ENCODE measurements around the gene LZTR1. TPM values are rescaled to one million over a fixed set of nuclear protein-coding genes. Genes with fewer than 3 reads are reported as not detected.

The LZTR1 gene
- total and polyA plus RNA-seq, 10 of the 15 experiments (the other 5 are each of a cell fraction or from before 2014, with no cell fraction given), result 0.82 to 50.3 (median 19.3) TPM

- POLR2A ChIA-PET, result no interaction called here
- Histone ChIP-seq H3K4me2 (ENCODE audit: control insufficient read depth, insufficient read depth) (no peak overlapping the region), H3K27me3 (replicated peaks in 1 of 2; ENCODE audit: control insufficient read depth in 2 of 2, insufficient read depth in 2 of 2, low read length in 1 of 2) (no peaks in the 10 kb centered on the region; a peak in 1 of 4 replicates), H3K79me2 (ENCODE audit: control insufficient read depth, insufficient read depth, low read length) (no peaks in the 10 kb centered on the region), H2AFZ (ENCODE audit: control insufficient read depth, low read depth, low read length) (no peak overlapping the region), H4K20me1 (ENCODE audit: control insufficient read depth, insufficient read depth) (no peaks in the 10 kb centered on the region), H3K27ac (ENCODE audit: control insufficient read depth, insufficient read depth) (no peak overlapping the region), H3K4me3 (no peak overlapping the region), H3K9me3 (replicated peaks; ENCODE audit: control insufficient read depth, insufficient read depth, low read length) (no peaks in the 10 kb centered on the region), H3K36me3 (ENCODE audit: control insufficient read depth in 2 of 2, insufficient read depth in 2 of 2, low read length in 1 of 2) (no peaks in the 10 kb centered on the region), H3K4me1 (ENCODE audit: control insufficient read depth, insufficient read depth, low read length) (peaks cover 7% of the 10 kb centered on the region), H3K9ac (ENCODE audit: control insufficient read depth, insufficient read depth, low read length) (no peak overlapping the region)
- WGBS (ENCODE audit: insufficient coverage, insufficient replicate concordance, low lambda C conversion rate, missing lambda C conversion rate), result 30% methylated on average over 3 of the region's 3 CpGs
- ATAC-seq (no peak), FAIRE-seq (no peak), DNase-seq (ENCODE audit: low read depth, low spot score) (no peak)
- SMC1A ChIA-PET (ENCODE audit: uncharacterized antibody, unreplicated experiment), result no interaction called here
- intact Hi-C loops (cut with micrococcal nuclease; ENCODE audit: unreplicated experiment), result no loop called here
- in situ Hi-C loops (cut with MboI), result no loop called here
- TF ChIP-seq PML (IDR thresholded peaks at IDR 0.05; ENCODE audit: low read length) (no peak), ZNF384 (IDR thresholded peaks at IDR 0.05; ENCODE audit: borderline replicate concordance, low read depth, low read length) (no peak), ZSCAN29 (IDR thresholded peaks at IDR 0.05) (no peak), EP300 (IDR thresholded peaks at IDR 0.05; ENCODE audit: borderline replicate concordance in 1 of 2, control insufficient read depth in 1 of 2, low read depth in 2 of 2, low read length in 2 of 2) (no peak), SMC3 (IDR thresholded peaks at IDR 0.05; ENCODE audit: borderline replicate concordance, low read length) (no peak), BCL11A (IDR thresholded peaks at IDR 0.05; ENCODE audit: low read depth, low read length) (no peak), CHD1 (IDR thresholded peaks at IDR 0.05; ENCODE audit: low read depth, low read length) (no peak), SRF (IDR thresholded peaks at IDR 0.05; ENCODE audit: low read depth in 2 of 2, low read length in 2 of 2) (no peak), REST (IDR thresholded peaks at IDR 0.05; ENCODE audit: low read depth, low read length) (no peak), ZNF592 (IDR thresholded peaks at IDR 0.05) (no peak)
- CTCF ChIA-PET, result no interaction called here
- RAD21 ChIA-PET (ENCODE audit: unreplicated experiment), result no interaction called here
- no TSS peak for BruUV-seq (replicated peaks)
Measured at GRCh38 chr22:21010426-21011113, 28.5 kb downstream of the LZTR1 start.
